DMS 273 treated with DMSO at 0.1 percent for 48 hours (cell line): ENCODE measurements around the gene CCDC80.
A peak's percentile ranks its signal among the peaks of the same experiment; 100 is the strongest.
"Not testable (repeated sequence)": the region's sequence is repeated elsewhere in the genome, so short reads cannot be mapped to it uniquely, and the experiment has no call there.

ENCODE experiments used
- DNase-seq: peaks from one replicate; lab custom pipeline; 2025; lab: John Stamatoyannopoulos, UW

The CCDC80 gene

GRCh38 chr3:112582244-112582874 lies 58.6 kb downstream of the CCDC80 start:
- DNase-seq = peak; percentile 25

GRCh38 chr3:112579697-112580096 lies 61.2 kb downstream of the CCDC80 start:
- no peak for DNase-seq

GRCh38 chr3:112579232-112579631 lies 61.7 kb downstream of the CCDC80 start:
- no peak for DNase-seq

DNA sequence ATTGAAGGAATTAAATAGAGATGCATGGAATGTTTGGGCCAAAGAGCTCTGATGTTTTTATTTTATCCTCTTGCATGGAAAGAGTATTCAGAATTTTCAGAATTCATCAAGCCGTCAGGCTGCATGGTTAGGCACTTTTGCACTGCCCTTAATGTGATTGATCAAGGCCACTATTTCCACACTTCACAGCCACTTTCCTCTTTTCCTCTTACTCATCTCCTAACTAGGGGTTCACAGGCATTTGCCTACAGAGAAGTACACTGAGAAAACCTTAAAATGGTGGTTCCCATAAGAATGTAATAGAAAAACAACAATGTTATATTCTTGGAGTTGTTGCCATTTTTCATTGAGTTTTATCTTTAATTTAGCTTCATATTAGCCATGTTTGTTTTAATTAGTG lies 68.2 kb downstream of the CCDC80 start:
- DNase-seq = no peak

DNA sequence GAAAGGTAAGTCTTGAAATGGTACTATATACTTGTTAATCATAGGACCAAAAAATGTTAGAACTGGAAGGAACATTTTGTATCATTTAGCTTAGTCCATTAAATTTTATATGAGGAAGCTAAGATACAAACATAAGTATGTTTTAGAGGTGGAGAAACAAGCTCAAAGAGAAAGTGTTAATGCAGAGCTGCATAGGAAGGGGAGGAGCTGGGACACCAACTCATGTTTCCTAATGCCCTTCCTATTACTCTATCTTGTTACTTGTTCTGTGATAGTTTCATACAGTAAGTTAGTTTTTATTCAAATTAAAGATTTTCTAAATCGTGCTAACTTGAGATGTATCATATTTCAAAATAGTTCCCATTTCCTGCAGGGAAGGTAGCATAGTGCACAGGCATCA lies 71.7 kb downstream of the CCDC80 start:
- DNase-seq = no peak

DNA sequence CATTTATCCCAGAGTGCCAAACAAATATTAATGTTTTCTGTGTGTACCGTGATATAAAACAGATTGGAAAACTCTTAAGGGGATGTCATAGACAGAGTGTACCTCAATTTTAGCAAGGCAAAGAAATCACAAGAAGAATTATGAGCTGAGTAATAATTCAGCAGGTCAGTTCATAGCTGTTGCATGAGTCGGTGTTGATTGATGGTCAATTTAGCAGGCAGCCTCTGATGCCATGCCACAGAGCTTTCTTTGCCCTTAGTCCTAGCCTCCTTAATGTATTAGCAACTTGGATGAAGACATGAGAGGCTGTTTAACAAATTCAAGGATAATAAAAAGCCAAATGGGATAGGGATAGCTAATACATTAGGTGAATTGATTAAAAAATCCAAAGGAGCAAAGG lies 72.3 kb downstream of the CCDC80 start:
- no peak for DNase-seq

GRCh38 chr3:112564940-112565305 lies 76.0 kb downstream of the CCDC80 start:
- DNase-seq = no peak

DNA sequence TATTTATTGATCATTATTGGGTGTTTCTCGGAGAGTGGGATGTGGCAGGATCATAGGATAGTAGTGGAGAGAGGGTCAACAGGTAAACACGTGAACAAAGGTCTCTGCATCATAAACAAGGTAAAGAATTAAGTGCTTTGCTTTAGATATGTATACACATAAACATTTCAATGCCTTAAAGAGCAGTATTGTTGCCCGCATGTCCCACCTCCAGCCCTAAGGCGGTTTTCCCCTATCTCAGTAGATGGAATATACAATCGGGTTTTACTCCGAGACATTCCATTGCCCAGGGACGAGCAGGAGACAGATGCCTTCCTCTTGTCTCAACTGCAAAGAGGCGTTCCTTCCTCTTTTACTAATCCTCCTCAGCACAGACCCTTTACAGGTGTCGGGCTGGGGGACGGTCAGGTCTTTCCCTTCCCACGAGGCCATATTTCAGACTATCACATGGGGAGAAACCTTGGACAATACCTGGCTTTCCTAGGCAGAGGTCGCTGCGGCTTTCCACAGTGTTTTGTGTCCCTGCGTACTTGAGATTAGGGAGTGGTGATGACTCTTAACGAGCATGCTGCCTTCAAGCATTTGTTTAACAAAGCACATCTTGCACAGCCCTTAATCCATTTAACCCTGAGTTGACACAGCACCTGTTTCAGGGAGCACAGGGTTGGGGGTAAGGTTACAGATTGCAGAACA lies 76.5 kb downstream of the CCDC80 start:
- not testable (repeated sequence) for DNase-seq

- DNase-seq = peak; percentile 99
Measured at GRCh38 chr3:112561734-112562529, 79.0 kb downstream of the CCDC80 start, which contains the start of the genes ATG3 and SLC35A5. TSS of gene ATG3 (minus strand) at chr3:112561962. CDS start at chr3:112561528, 434 bp downstream. TSS of gene SLC35A5 (plus strand) at chr3:112562045. CDS start at chr3:112563404, 1,359 bp downstream.

DNA sequence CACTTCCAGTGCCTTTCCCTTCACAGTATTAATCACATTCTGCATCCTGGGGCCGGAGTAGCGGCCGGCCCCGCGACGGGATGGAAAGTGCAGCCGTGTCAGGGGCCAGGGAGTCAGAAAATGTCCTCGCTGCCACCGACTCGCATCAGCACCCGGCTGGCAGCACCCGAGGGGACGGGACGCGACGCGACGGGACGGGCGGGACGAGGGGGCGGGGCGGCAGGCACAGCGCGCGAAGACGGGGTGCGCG lies 79.5 kb downstream of the CCDC80 start:
- DNase-seq = no peak

GRCh38 chr3:112560721-112561483 lies 80.0 kb downstream of the CCDC80 start:
- DNase-seq = peak; percentile 60

- DNase-seq = no peak
Measured at GRCh38 chr3:112560307-112560706, 80.6 kb downstream of the CCDC80 start.

- DNase-seq = no peak
Measured at GRCh38 chr3:112557976-112558375, 83.0 kb downstream of the CCDC80 start.

GRCh38 chr3:112555535-112556170 lies 85.3 kb downstream of the CCDC80 start:
- DNase-seq = no peak

- no peak for DNase-seq
Measured at GRCh38 chr3:112550859-112551258, 90.1 kb downstream of the CCDC80 start.
